Fibroblast of lung (primary cell): ENCODE data around the gene IMMP1L. TPM values are rescaled to one million over a fixed set of nuclear protein-coding genes. Genes with fewer than 3 reads are reported as not detected.

Experiments
- DNase-seq, 2 donors: peaks; one replicate each; pipeline versions ENCODE4 v3.0.0 to v3.0.0-alpha.2; 2010; ENCODE audit warnings: low read depth in 2 of 2
- H2AFZ ChIP-seq: 2 replicates; pipeline ENCODE4 v1.5.1; 2012; ENCODE audit warnings: low read length, control low read depth, inconsistent platforms
- H3K27ac ChIP-seq: 2 replicates; pipeline ENCODE4 v1.5.1; 2011; ENCODE audit warnings: low read length, control low read depth; ENCODE audit not compliant: insufficient read depth
- H3K27me3 ChIP-seq: 2 replicates; pipeline ENCODE4 v1.5.1; 2011; ENCODE audit warnings: mild to moderate bottlenecking, low read length; ENCODE audit not compliant: control insufficient read depth, insufficient read depth
- H3K36me3 ChIP-seq: 2 replicates; pipeline ENCODE4 v1.5.1; 2011; ENCODE audit warnings: low read length; ENCODE audit not compliant: control insufficient read depth, insufficient read depth
- H3K4me1 ChIP-seq: 2 replicates; pipeline ENCODE4 v1.5.1; 2011; ENCODE audit warnings: low read length; ENCODE audit not compliant: control insufficient read depth, insufficient read depth; ENCODE audit errors: extremely low read depth
- H3K4me2 ChIP-seq: 2 replicates; pipeline ENCODE4 v1.5.1; 2011; ENCODE audit warnings: low read length, control low read depth; ENCODE audit not compliant: insufficient read depth; ENCODE audit errors: extremely low read depth
- H3K4me3 ChIP-seq, 4 experiments: fragments of 200-600 bp in 1 of 4; sonication (generic) in 1 of 4; replicated peaks in 1 of 4; 2 replicates each; pipeline ENCODE4 v1.5.1; 2011 to 2016; ENCODE audit warnings: low read length in 4 of 4, low read depth in 3 of 4, mild to moderate bottlenecking in 3 of 4, control low read depth in 2 of 4, inconsistent platforms in 1 of 4, mixed read lengths in 1 of 4; ENCODE audit not compliant: insufficient read depth in 1 of 4; ENCODE audit errors: control extremely low read depth in 1 of 4
- H3K79me2 ChIP-seq: 2 replicates; pipeline ENCODE4 v1.5.1; 2012; ENCODE audit warnings: mild to moderate bottlenecking, low read length, inconsistent platforms; ENCODE audit not compliant: control insufficient read depth, insufficient read depth
- H3K9ac ChIP-seq: 2 replicates; pipeline ENCODE4 v1.5.1; 2011; ENCODE audit warnings: mild to moderate bottlenecking, low read length, control low read depth; ENCODE audit not compliant: insufficient read depth
- H3K9me3 ChIP-seq: 2 replicates; pipeline ENCODE4 v1.5.1; 2012; ENCODE audit warnings: low read depth, low read length; ENCODE audit not compliant: control insufficient read depth, insufficient read depth
- H4K20me1 ChIP-seq: 2 replicates; pipeline ENCODE4 v1.5.1; 2011; ENCODE audit warnings: low read length; ENCODE audit not compliant: control insufficient read depth, insufficient read depth; ENCODE audit errors: extremely low read depth
- EZH2 ChIP-seq: IDR thresholded peaks from 2 replicates; pipeline ENCODE4 v1.5.1; 2012; ENCODE audit warnings: low read length, control low read depth, mild to moderate bottlenecking; ENCODE audit errors: missing control alignments
- polyA plus RNA-seq, 2 donors: library from polyadenylated mRNA; depleted of rRNA in 1 of 2; stranded (reverse) in 1 of 2; unstranded in 1 of 2; fragments of >200 nt; gene quantifications; 2 replicates each; pipeline ENCODE4 v1.2.1, GENCODE V29; 2011 to 2012; ENCODE audit warnings: missing spikeins in 1 of 2
- total RNA-seq: library from RNA; depleted of rRNA; stranded (reverse); fragments of >200 nt; gene quantifications from 2 replicates; pipeline ENCODE4 v1.2.1, GENCODE V29; 2014
- TF ChIP-seq, protein P1 (sequence below), 2 donors: IDR thresholded peaks in 1 of 2; conservative IDR thresholded peaks in 1 of 2; 1 replicate in 1 of 2; 2 replicates in 1 of 2; pipeline ENCODE4 v1.5.1; 2011 to 2012; ENCODE audit warnings: low read length in 2 of 2, control low read depth in 1 of 2, inconsistent platforms in 1 of 2, low read depth in 1 of 2, mild to moderate bottlenecking in 1 of 2

IMMP1L gene
- total and polyA plus RNA-seq, 2 donors (not counting 1 experiment from before 2014, with no cell fraction given): 10.2 to 22.2 TPM

DNA sequence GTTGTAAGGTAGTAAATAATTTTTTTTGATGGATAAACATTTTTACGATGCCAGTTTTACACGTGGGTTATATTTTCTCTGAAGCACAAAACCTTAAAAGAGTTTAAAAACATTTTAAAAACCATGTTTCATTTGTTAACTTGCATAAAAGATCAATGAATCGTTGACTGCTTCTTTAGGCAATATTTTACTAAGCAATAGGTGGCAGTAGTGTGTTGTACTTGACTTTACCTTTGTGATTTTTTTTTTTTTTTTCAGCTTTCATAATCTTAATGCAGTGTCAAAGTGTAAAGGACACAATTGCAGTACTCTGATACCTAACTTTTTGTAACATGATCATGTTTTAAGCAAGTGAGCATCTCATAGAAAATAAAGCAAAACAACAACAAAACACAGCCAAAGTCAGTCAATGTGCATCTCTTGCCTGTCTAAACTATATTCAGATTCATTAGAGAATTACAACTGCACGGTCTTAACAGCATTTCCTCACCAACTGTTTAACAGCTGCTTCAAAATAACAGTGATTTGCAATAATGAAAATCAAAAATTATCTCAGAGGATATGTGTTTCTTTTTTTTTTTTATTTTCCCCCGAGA, 112.1 kb downstream of the IMMP1L start:
- Histone ChIP-seq H3K27ac (no peak overlapping the region), H3K9ac (no peak overlapping the region), H3K79me2 (no peaks in the 10 kb centered on the region), H3K4me1 (no peaks in the 10 kb centered on the region), H3K4me2 (no peak overlapping the region), H3K27me3 (no peaks in the 10 kb centered on the region), H3K36me3 (no peaks in the 10 kb centered on the region), H2AFZ (no peak overlapping the region), H3K9me3 (no peaks in the 10 kb centered on the region), H3K4me3 (no peak overlapping the region), H4K20me1 (no peaks in the 10 kb centered on the region)
- peak in 1 of 2 donors; percentile 38 for DNase-seq
- TF ChIP-seq EZH2: no peak
- TF ChIP-seq, protein P1, sequence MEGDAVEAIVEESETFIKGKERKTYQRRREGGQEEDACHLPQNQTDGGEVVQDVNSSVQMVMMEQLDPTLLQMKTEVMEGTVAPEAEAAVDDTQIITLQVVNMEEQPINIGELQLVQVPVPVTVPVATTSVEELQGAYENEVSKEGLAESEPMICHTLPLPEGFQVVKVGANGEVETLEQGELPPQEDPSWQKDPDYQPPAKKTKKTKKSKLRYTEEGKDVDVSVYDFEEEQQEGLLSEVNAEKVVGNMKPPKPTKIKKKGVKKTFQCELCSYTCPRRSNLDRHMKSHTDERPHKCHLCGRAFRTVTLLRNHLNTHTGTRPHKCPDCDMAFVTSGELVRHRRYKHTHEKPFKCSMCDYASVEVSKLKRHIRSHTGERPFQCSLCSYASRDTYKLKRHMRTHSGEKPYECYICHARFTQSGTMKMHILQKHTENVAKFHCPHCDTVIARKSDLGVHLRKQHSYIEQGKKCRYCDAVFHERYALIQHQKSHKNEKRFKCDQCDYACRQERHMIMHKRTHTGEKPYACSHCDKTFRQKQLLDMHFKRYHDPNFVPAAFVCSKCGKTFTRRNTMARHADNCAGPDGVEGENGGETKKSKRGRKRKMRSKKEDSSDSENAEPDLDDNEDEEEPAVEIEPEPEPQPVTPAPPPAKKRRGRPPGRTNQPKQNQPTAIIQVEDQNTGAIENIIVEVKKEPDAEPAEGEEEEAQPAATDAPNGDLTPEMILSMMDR (conservative IDR thresholded peaks at IDR 0.05 in 1 of 2, IDR thresholded peaks at IDR 0.05 in 1 of 2; ENCODE audit: low read depth in 1 of 2, low read length in 2 of 2): peak in 1 of 2 donors; percentile 61

DNA sequence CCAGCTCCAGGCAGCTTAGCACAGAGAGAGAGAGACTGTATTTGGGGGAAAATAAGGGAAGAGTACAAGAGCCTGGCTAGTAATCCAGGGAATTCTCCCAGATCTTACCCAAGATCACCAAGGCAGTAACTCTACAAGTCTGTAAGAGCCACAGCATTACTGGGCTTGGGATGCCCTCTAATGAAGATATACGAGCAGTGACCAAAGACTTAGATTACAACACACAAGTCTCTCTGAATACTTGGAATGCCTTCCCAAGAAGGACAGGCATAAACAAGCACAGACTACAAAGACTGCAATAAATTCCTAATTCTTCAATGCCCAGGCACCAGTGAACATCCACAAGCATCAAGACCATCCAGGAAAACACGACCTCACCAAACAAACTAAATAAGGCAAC, 122.0 kb downstream of the IMMP1L start:
- Histone ChIP-seq H3K27ac (no peak overlapping the region), H2AFZ (no peak overlapping the region), H4K20me1 (no peaks in the 10 kb centered on the region), H3K4me1 (no peaks in the 10 kb centered on the region), H3K4me3 (no peak overlapping the region), H3K4me2 (no peak overlapping the region), H3K27me3 (no peaks in the 10 kb centered on the region), H3K36me3 (no peaks in the 10 kb centered on the region), H3K9ac (no peak overlapping the region), H3K79me2 (no peaks in the 10 kb centered on the region), H3K9me3 (no peaks in the 10 kb centered on the region)
- peak in 1 of 2 donors; percentile 20 for DNase-seq
- TF ChIP-seq, protein P1 (conservative IDR thresholded peaks at IDR 0.05 in 1 of 2, IDR thresholded peaks at IDR 0.05 in 1 of 2; ENCODE audit: low read depth in 1 of 2, low read length in 2 of 2): no peak
- TF ChIP-seq EZH2: no peak

DNA sequence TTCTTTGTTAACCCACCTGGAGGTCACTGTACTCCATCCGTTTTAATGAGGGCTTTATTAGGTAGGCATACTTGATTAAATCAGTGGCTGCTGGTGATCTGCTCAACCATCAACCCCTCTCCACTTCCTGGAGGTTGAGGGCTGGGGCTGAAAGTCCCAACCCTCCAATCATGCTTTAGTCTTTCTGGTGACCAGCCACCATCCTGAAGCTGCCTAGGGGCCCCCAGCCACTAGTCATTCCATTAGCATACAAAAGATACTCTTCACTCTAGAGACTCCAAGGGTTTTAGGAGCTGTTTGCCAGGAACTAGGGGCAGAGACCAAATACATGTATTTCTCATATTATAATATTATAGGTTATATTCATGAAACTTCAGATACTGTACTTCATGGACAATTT, 126.3 kb downstream of the IMMP1L start:
- Histone ChIP-seq H3K27me3 (no peaks in the 10 kb centered on the region), H3K27ac (no peak overlapping the region), H3K4me3 (no peak overlapping the region), H2AFZ (no peak overlapping the region), H4K20me1 (no peaks in the 10 kb centered on the region), H3K79me2 (no peaks in the 10 kb centered on the region), H3K4me1 (no peaks in the 10 kb centered on the region), H3K4me2 (no peak overlapping the region), H3K9ac (no peak overlapping the region), H3K9me3 (no peaks in the 10 kb centered on the region), H3K36me3 (no peaks in the 10 kb centered on the region)
- DNase-seq: no peak
- TF ChIP-seq, protein P1 (conservative IDR thresholded peaks at IDR 0.05 in 1 of 2, IDR thresholded peaks at IDR 0.05 in 1 of 2; ENCODE audit: low read depth in 1 of 2, low read length in 2 of 2): no peak
- no peak for TF ChIP-seq EZH2

Other genes with a start within 250 kb of the IMMP1L start
- gene DCDC1, start 139.9 kb downstream of the IMMP1L start, total RNA-seq: under 0.01 and 0.17 TPM in 2 replicates
- 0.02 and 0.05 TPM in 2 replicates for gene DCDC1, start 139.9 kb downstream of the IMMP1L start, polyA plus RNA-seq
- gene DNAJC24, start 139.8 kb downstream of the IMMP1L start, total RNA-seq: 14.6 and 19.2 TPM in 2 replicates
- gene DNAJC24, start 139.8 kb downstream of the IMMP1L start, polyA plus RNA-seq: 11.2 and 13.3 TPM in 2 replicates
- 11.7 and 12.1 TPM in 2 replicates for gene ELP4, start 145 bp upstream of the IMMP1L start, total RNA-seq
- gene ELP4, start 145 bp upstream of the IMMP1L start, polyA plus RNA-seq: 13.1 and 13.7 TPM in 2 replicates